Large intestine (tissue), 3 donors: ENCODE data around the gene ATF6. TPM values are rescaled to one million over a fixed set of nuclear protein-coding genes. Genes with fewer than 3 reads are reported as not detected.

Experiments used
- DNase-seq, 2 donors: peaks; one replicate each; pipeline versions ENCODE4 v3.0.0 to v3.0.0-alpha.2; 2013
- H3K27ac ChIP-seq: one replicate; pipeline ENCODE4 v1.5.1; 2013; ENCODE audit warnings: low read length
- H3K27me3 ChIP-seq: 2 replicates; pipeline ENCODE4 v1.6.1; 2013; ENCODE audit warnings: low read length; ENCODE audit not compliant: control insufficient read depth, insufficient read depth
- H3K36me3 ChIP-seq: 2 replicates; pipeline ENCODE4 v1.6.1; 2013; ENCODE audit warnings: low read length; ENCODE audit not compliant: control insufficient read depth, insufficient read depth
- H3K4me1 ChIP-seq: one replicate; pipeline ENCODE4 v1.6.1; 2013; ENCODE audit warnings: low read length; ENCODE audit not compliant: control insufficient read depth, insufficient read depth
- H3K4me3 ChIP-seq: one replicate; pipeline ENCODE4 v1.5.1; 2013; ENCODE audit warnings: low read length
- H3K9me3 ChIP-seq: one replicate; pipeline ENCODE4 v1.6.1; 2013; ENCODE audit warnings: mild to moderate bottlenecking, low read depth, low read length, moderate library complexity; ENCODE audit not compliant: control insufficient read depth
- WGBS: methylation state at CpG from one replicate; pipeline ENCODE4 v1.1.5; 2013; ENCODE audit warnings: low lambda C conversion rate; ENCODE audit not compliant: insufficient coverage; 5-methylcytosine and 5-hydroxymethylcytosine counted together
- polyA plus RNA-seq: library from polyadenylated mRNA; unstranded; fragments of 120-200 nt; gene quantifications from one replicate; pipeline ENCODE4 v1.2.1, GENCODE V29; 2013

ATF6 gene
- polyA plus RNA-seq, 1 donor: 19.6 TPM

- no peaks in the 10 kb centered on the region for H3K4me1 ChIP-seq
- H3K4me3 ChIP-seq: no peak overlapping the region
- no peak overlapping the region for H3K27ac ChIP-seq
- no peaks in the 10 kb centered on the region for H3K27me3 ChIP-seq
- DNase-seq: no peak
- no CpG with 5 or more reads among the region's 1 CpG for WGBS
- H3K9me3 ChIP-seq: no peaks in the 10 kb centered on the region
- H3K36me3 ChIP-seq: peaks cover 8% of the 10 kb centered on the region
Observed at GRCh38 chr1:161885003-161885402, 118.9 kb downstream of the ATF6 start.

- WGBS: no CpG with 5 or more reads among the region's 1 CpG
- no peak overlapping the region for H3K27ac ChIP-seq
- peaks cover 15% of the 10 kb centered on the region for H3K36me3 ChIP-seq
- DNase-seq: no peak
- no peak overlapping the region for H3K4me3 ChIP-seq
- H3K4me1 ChIP-seq: no peaks in the 10 kb centered on the region
- no peaks in the 10 kb centered on the region for H3K27me3 ChIP-seq
- no peaks in the 10 kb centered on the region for H3K9me3 ChIP-seq
Observed at GRCh38 chr1:161885759-161886158, 119.6 kb downstream of the ATF6 start.

GRCh38 chr1:161886589-161886988 lies 120.5 kb downstream of the ATF6 start:
- Histone ChIP-seq H3K4me1 (no peaks in the 10 kb centered on the region), H3K27me3 (no peaks in the 10 kb centered on the region), H3K27ac (no peak overlapping the region), H3K4me3 (no peak overlapping the region), H3K9me3 (no peaks in the 10 kb centered on the region), H3K36me3 (peaks cover 21% of the 10 kb centered on the region)
- no CpG with 5 or more reads among the region's 5 CpGs for WGBS
- DNase-seq: no peak

GRCh38 chr1:161887730-161888287 lies 121.7 kb downstream of the ATF6 start:
- Histone ChIP-seq H3K27me3 (no peaks in the 10 kb centered on the region), H3K36me3 (peaks cover 21% of the 10 kb centered on the region), H3K27ac (no peak overlapping the region), H3K4me1 (no peaks in the 10 kb centered on the region), H3K9me3 (no peaks in the 10 kb centered on the region), H3K4me3 (no peak overlapping the region)
- 100% methylated on average over 2 of the region's 3 CpGs for WGBS
- no peak for DNase-seq

GRCh38 chr1:161890574-161890973 lies 124.5 kb downstream of the ATF6 start:
- no peak for DNase-seq
- Histone ChIP-seq H3K9me3 (no peaks in the 10 kb centered on the region), H3K36me3 (peaks cover 21% of the 10 kb centered on the region), H3K27me3 (no peaks in the 10 kb centered on the region), H3K27ac (no peak overlapping the region), H3K4me1 (no peaks in the 10 kb centered on the region), H3K4me3 (no peak overlapping the region)
- no CpG with 5 or more reads among the region's 22 CpGs for WGBS

GRCh38 chr1:161899091-161899490 lies 133.0 kb downstream of the ATF6 start:
- Histone ChIP-seq H3K9me3 (no peaks in the 10 kb centered on the region), H3K4me3 (no peak overlapping the region), H3K4me1 (no peaks in the 10 kb centered on the region), H3K27me3 (no peaks in the 10 kb centered on the region), H3K27ac (no peak overlapping the region), H3K36me3 (no peaks in the 10 kb centered on the region)
- WGBS: 90% methylated on average over 2 of the region's 2 CpGs
- no peak for DNase-seq

GRCh38 chr1:161900160-161900559 lies 134.0 kb downstream of the ATF6 start:
- Histone ChIP-seq H3K27me3 (no peaks in the 10 kb centered on the region), H3K27ac (no peak overlapping the region), H3K36me3 (no peaks in the 10 kb centered on the region), H3K9me3 (no peaks in the 10 kb centered on the region), H3K4me3 (no peak overlapping the region), H3K4me1 (no peaks in the 10 kb centered on the region)
- DNase-seq: no peak
- 80% methylated on average over 3 of the region's 5 CpGs for WGBS

GRCh38 chr1:161902182-161902581 lies 136.1 kb downstream of the ATF6 start:
- no peaks in the 10 kb centered on the region for H3K4me1 ChIP-seq
- no peaks in the 10 kb centered on the region for H3K36me3 ChIP-seq
- no CpG with 5 or more reads among the region's 2 CpGs for WGBS
- no peak overlapping the region for H3K4me3 ChIP-seq
- no peaks in the 10 kb centered on the region for H3K27me3 ChIP-seq
- no peak overlapping the region for H3K27ac ChIP-seq
- no peak for DNase-seq
- no peaks in the 10 kb centered on the region for H3K9me3 ChIP-seq

GRCh38 chr1:161905269-161905884 lies 139.3 kb downstream of the ATF6 start:
- Histone ChIP-seq H3K4me3 (no peak overlapping the region), H3K36me3 (peaks cover 3% of the 10 kb centered on the region), H3K27me3 (no peaks in the 10 kb centered on the region), H3K4me1 (no peaks in the 10 kb centered on the region), H3K27ac (no peak overlapping the region), H3K9me3 (no peaks in the 10 kb centered on the region)
- peak; percentile 4 to 38 for DNase-seq
- 100% methylated on average over 3 of the region's 3 CpGs for WGBS

- no peak overlapping the region for H3K4me3 ChIP-seq
- no peaks in the 10 kb centered on the region for H3K27me3 ChIP-seq
- DNase-seq: no peak
- H3K9me3 ChIP-seq: no peaks in the 10 kb centered on the region
- H3K4me1 ChIP-seq: no peaks in the 10 kb centered on the region
- peaks cover 3% of the 10 kb centered on the region for H3K36me3 ChIP-seq
- H3K27ac ChIP-seq: no peak overlapping the region
Observed at GRCh38 chr1:161907265-161907664, 141.1 kb downstream of the ATF6 start.

GRCh38 chr1:161908264-161908663 lies 142.1 kb downstream of the ATF6 start:
- Histone ChIP-seq H3K36me3 (peaks cover 5% of the 10 kb centered on the region), H3K27ac (no peak overlapping the region), H3K27me3 (no peaks in the 10 kb centered on the region), H3K9me3 (no peaks in the 10 kb centered on the region), H3K4me1 (no peaks in the 10 kb centered on the region), H3K4me3 (no peak overlapping the region)
- DNase-seq: no peak
- 100% methylated on average over 1 of the region's 3 CpGs for WGBS
